ENCODE data around the gene CPED1. TPM values are rescaled to one million over a fixed set of nuclear protein-coding genes. Genes with fewer than 3 reads are reported as not detected.

CPED1 gene
- total RNA-seq, 1 experiment from 2014 or later, result 0.13 TPM

DNA sequence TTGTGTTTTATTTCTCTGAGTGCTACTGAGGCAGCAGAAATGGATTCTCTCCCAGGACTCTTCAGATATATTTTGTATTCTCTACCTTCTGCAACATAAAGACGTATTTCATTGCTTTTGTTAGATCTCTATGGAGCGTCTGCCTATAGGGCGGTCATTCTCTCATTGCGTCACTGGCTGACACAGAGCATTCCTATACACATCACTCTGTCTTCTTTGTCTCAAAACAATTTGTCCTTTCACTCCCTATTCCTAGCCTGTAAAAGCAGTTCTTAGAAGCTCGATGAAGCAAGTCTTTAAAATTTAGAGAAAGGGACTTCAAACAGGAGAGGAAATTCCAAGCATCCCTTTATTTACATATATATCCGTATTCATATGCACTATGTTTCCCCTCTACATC, 120.6 kb downstream of the CPED1 start:
- no peaks in the 10 kb centered on the region for H3K79me1 ChIP-seq (ENCODE audit: insufficient read depth, low read depth, low read length, poor library complexity, severe bottlenecking)
- no peak overlapping the region for H3K4ac ChIP-seq (ENCODE audit: low read depth, low read length)
- H3K9ac ChIP-seq (ENCODE audit: extremely low read depth, insufficient read length, low read length), result no peak overlapping the region
- H4K20me1 ChIP-seq (ENCODE audit: control insufficient read depth, insufficient read depth, insufficient read length), result no peaks in the 10 kb centered on the region
- H3K4me3 Mint-ChIP-seq, result no peak overlapping the region
- DNase-seq, result no peak
- H3K23me2 ChIP-seq (ENCODE audit: insufficient read length, low read depth, low read length, poor library complexity, severe bottlenecking), result no peaks in the 10 kb centered on the region
- no peak overlapping the region for H2BK120ac ChIP-seq (ENCODE audit: low read depth, low read length, poor library complexity, severe bottlenecking)
- no peak overlapping the region for H3T11ph ChIP-seq (ENCODE audit: low read length)
- no peak overlapping the region for H2BK12ac ChIP-seq (ENCODE audit: insufficient read length, low read depth, low read length)
- no peak overlapping the region for H4K91ac ChIP-seq (ENCODE audit: insufficient read length, low read depth, low read length)
- H3K79me2 ChIP-seq (ENCODE audit: insufficient read depth, low read length), result no peaks in the 10 kb centered on the region
- H4K5ac ChIP-seq (ENCODE audit: insufficient read length, low read depth, low read length), result no peak overlapping the region
- no peaks in the 10 kb centered on the region for H3K4me1 ChIP-seq (ENCODE audit: insufficient read depth, low read length)
- H3K4me1 Mint-ChIP-seq, result peaks cover 7% of the 10 kb centered on the region in 2 experiments
- no peak overlapping the region for H3K18ac ChIP-seq (ENCODE audit: insufficient read length, low read depth, low read length)
- no peak overlapping the region for H4K8ac ChIP-seq (replicated peaks; ENCODE audit: insufficient read length, low read depth, low read length)
- no peak overlapping the region for H3K4me2 ChIP-seq (ENCODE audit: insufficient read depth, insufficient read length, low read length)
- TF ChIP-seq, protein P1, sequence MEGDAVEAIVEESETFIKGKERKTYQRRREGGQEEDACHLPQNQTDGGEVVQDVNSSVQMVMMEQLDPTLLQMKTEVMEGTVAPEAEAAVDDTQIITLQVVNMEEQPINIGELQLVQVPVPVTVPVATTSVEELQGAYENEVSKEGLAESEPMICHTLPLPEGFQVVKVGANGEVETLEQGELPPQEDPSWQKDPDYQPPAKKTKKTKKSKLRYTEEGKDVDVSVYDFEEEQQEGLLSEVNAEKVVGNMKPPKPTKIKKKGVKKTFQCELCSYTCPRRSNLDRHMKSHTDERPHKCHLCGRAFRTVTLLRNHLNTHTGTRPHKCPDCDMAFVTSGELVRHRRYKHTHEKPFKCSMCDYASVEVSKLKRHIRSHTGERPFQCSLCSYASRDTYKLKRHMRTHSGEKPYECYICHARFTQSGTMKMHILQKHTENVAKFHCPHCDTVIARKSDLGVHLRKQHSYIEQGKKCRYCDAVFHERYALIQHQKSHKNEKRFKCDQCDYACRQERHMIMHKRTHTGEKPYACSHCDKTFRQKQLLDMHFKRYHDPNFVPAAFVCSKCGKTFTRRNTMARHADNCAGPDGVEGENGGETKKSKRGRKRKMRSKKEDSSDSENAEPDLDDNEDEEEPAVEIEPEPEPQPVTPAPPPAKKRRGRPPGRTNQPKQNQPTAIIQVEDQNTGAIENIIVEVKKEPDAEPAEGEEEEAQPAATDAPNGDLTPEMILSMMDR (conservative IDR thresholded peaks at IDR 0.05), result no peak
- no peaks in the 10 kb centered on the region for H3K9me3 ChIP-seq (ENCODE audit: control insufficient read depth, low read depth, low read length)
- H3K23ac ChIP-seq (ENCODE audit: insufficient read length, low read depth, low read length), result no peak overlapping the region
- no peaks in the 10 kb centered on the region for H3K27me3 ChIP-seq (ENCODE audit: insufficient read depth, low read length)
- H2AFZ ChIP-seq (ENCODE audit: low read length), result no peak overlapping the region
- no peak overlapping the region for H2AK5ac ChIP-seq (ENCODE audit: insufficient read length, low read length)
- no CpG with 5 or more reads among the region's 6 CpGs for WGBS (ENCODE audit: extremely low coverage, insufficient read length, low lambda C conversion rate)
- no peak overlapping the region for H2BK15ac ChIP-seq (ENCODE audit: low read depth, low read length)
- H3K56ac ChIP-seq (ENCODE audit: insufficient read length, low read depth, low read length), result no peak overlapping the region
- no peak overlapping the region for H3K14ac ChIP-seq (ENCODE audit: insufficient read depth, low read length)
- no peaks in the 10 kb centered on the region for H3K9me3 Mint-ChIP-seq
- no peaks in the 10 kb centered on the region for H3K27me3 Mint-ChIP-seq (ENCODE audit: low read depth)
- H3K36me3 Mint-ChIP-seq (ENCODE audit: insufficient read depth in 1 of 3, low read depth in 3 of 3), result no peaks in the 10 kb centered on the region; a peak in 1 of 7 replicates
- H3K27ac Mint-ChIP-seq, result no peak overlapping the region
- H2BK20ac ChIP-seq (ENCODE audit: low read depth, low read length, poor library complexity, severe bottlenecking), result no peak overlapping the region
- no peak overlapping the region for H3K27ac ChIP-seq (ENCODE audit: insufficient read length, low read depth, low read length)
- no peak overlapping the region for H2BK5ac ChIP-seq (ENCODE audit: insufficient read length, low read length)

All from H9 (cell line).